Cardiac fibroblast (primary cell): ENCODE data around the gene NES.

Experiments
- DNase-seq, 2 donors: peaks; one replicate each; pipeline versions ENCODE4 v3.0.0 to v3.0.0-alpha.2; 2010; ENCODE audit warnings: low read depth in 2 of 2
- H3K4me3 ChIP-seq, 2 donors: replicated peaks in 1 of 2; 1 replicate in 1 of 2; 2 replicates in 1 of 2; pipeline ENCODE4 v1.5.1; 2011; ENCODE audit warnings: low read depth in 2 of 2, low read length in 2 of 2, mild to moderate bottlenecking in 2 of 2, moderate library complexity in 1 of 2
- CTCF ChIP-seq: IDR thresholded peaks from one replicate; pipeline ENCODE4 v1.5.1; 2011; ENCODE audit warnings: low read depth, mild to moderate bottlenecking, low read length, inconsistent platforms

NES gene

GRCh38 chr1:156658945-156659574, 18.1 kb downstream of the NES start:
- H3K4me3 ChIP-seq: no peak overlapping the region
- no peak for TF ChIP-seq CTCF
- no peak for DNase-seq

DNA sequence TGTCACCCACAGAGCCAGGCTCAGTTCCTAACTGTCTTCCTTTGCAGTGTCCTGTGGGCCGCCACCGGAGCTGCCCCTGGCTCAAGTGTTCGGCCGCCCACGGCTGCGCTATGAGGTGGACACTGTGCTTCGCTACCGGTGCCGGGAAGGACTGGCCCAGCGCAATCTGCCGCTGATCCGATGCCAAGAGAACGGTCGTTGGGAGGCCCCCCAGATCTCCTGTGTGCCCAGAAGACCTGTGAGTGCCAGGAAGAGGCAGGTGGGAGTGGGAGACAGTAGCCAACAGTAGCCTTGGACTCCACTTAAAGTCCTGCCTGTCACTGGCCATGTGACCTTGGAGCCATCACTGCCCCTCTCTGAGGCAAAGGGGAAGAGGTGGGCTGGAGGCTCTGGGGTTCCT, 18.7 kb downstream of the NES start:
- no peak overlapping the region for H3K4me3 ChIP-seq
- TF ChIP-seq CTCF: no peak
- no peak for DNase-seq

GRCh38 chr1:156657741-156658319, 19.4 kb downstream of the NES start:
- H3K4me3 ChIP-seq: no peak overlapping the region
- no peak for DNase-seq
- TF ChIP-seq CTCF: no peak

GRCh38 chr1:156656806-156657740, 20.1 kb downstream of the NES start:
- peak; percentile 99 for TF ChIP-seq CTCF
- peak; percentile 63 to 64 for DNase-seq
- H3K4me3 ChIP-seq: peak overlapping the region in 1 of 2 donors; percentile 5

DNA sequence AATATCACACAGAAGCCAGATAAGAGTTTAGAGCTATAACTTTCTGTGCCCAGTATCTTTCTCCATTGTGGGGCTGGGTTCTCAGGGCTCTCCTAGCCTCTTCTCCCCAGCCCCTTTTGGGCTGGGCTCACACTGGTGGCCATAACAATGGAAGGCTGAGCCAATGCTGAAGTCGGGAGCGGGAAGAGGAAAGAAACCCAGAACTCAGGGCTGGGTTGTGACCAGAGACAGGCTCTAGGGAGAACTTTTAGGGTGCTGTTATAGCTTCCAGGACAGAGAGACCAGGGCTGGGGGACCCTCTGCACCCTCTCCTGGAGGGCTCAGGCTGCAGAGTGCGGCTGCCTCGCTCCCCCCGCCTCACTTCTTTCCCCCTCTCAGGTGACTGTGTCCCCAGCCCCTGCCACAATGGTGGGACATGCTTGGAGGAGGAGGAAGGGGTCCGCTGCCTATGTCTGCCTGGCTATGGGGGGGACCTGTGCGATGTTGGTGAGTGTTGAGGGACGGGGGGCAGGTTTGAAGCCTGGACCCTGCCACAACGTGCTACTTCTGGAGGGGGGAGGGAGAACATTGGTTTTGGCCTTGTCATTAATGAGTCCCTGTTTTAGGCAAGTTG, 21.2 kb downstream of the NES start:
- DNase-seq: no peak
- no peak overlapping the region for H3K4me3 ChIP-seq
- TF ChIP-seq CTCF: no peak

- DNase-seq: no peak
- TF ChIP-seq CTCF: no peak
- H3K4me3 ChIP-seq: no peak overlapping the region
Measured at GRCh38 chr1:156655151-156655903, 21.9 kb downstream of the NES start.
